NCI-H146 treated with DMSO at 0.1 percent for 48 hours (cell line): ENCODE data around the gene BACE1.

Experiments used
- DNase-seq: peaks from one replicate; lab custom pipeline; 2025; ENCODE audit not compliant: unreplicated experiment; lab: John Stamatoyannopoulos, UW

The BACE1 gene

DNA sequence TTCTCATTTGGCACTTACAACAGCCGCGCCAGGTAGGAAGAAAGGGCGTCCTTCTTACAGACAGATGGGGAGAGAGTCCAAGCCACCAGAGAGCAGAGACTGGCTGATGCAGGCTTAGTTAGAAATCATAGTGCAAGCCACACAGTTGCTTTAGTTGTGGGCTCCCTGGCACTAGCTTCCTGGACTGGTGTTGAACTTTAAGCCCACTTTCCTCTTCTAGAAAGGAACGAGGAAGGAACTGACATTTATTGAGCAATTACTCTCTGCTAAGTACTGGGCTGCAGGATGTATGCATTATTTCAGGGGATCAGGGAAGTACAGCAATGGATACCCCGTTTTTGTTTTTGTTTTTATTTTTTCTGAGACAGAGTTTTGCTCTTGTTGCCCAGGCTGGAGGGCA lies 3.0 kb downstream of the BACE1 start:
- no peak for DNase-seq

DNA sequence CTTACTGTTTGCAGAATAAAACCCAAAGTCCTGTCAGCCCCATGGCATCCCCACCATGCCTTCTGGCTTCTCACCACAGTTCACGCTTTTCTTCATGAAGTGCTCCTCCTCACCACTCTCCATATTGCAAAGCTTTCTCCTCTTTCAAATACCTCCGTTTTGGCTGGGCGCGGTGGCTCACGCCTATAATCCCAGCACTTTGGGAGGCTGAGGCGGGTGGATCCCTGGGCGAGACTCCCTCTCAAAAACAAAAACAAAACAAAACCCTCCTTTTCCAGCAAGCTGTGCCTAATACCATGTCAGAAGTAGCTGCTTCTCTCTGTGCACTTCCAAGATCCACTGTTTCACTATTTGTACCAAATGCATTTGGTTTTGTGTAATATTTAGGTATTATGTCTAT lies 6.7 kb downstream of the BACE1 start:
- DNase-seq, result no peak

DNA sequence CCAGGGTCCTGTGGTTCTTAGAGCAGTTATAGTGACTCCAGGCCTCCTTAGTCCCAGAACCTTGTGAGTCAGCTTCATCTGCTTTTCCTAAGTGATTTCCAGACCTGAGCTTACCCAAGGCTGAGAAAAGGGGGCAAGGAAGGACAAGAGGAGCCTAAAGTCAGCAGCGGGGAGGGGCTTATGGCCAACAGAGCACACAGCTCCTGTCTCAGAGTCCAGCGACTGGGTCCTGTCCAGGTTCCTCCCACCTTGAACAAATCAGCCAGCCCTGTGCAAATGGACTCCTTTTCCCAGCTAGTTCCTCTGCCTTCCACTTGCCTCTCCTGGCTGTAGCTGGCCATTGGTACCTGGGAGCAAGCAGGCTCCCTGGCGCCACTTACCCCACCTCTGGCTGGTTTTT lies 10.9 kb downstream of the BACE1 start:
- no peak for DNase-seq

DNA sequence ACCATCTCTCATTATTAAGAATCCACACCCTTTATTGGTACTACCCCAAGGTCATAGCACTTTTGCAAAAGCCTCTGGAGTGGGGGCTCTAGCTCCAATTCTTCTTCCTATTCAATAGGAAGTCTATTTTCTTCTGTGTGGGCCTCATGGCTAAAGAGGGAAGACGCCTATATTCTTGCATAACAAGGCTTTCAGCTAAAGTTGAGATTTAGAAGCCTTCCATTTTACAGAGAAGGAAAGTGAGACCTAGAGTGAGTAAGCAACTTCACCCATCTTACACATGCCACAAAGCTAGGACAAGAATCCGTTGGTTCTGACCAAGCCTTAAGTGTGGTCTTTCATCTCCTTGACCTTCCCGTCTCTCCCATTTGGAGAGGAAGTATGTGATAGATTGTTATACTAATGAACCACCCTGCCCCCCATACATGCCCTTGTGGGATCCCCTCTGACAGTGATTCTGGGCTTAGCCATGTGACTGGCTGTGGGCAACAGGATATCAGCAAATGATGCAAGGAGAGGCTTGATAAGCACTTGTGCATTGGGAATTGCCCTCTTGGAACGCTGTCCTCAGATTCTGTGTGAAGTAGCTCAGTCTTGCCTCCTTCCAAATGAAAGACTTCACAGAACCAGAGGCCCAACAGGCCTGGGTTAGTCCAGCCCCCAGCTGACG lies 12.3 kb downstream of the BACE1 start:
- DNase-seq, result no peak

DNA sequence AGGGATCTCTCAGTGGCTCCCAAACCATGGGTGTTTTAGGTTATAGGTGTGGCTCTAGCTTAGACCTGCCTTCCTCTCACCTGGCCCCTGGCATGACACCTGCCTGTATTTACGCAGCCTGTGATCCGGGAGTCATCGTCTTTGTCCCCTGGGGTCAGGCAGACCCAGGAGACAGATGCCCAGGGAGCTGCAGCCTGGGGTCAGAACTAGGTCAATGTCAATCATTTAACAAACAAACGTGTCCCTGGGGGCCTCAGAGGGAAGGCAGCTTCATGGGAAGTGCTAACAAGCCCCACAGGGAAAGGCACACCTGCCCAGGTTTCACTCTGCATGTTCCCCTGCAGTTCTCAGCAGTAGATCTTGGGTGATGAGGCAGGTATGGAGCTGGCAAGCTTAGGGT lies 13.0 kb downstream of the BACE1 start:
- peak; percentile 94 for DNase-seq

DNA sequence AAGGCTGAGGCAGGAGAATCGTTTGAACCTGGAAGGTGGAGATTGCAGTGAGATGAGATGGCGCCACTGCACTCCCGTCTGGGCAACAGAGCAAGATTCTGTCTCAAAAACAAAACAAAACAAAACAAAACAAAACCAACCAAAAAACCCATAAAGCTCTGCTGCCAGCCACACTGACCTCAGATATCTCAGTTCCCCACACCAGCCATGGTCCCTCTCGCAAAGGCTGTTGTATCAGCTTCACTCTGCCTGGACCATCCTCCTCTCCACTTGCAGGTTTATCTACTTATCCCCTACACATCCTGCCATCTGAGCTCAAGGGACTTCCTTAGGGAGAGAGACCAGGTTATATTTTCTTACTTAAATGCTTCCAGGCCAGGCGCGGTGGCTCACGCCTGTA lies 13.8 kb downstream of the BACE1 start:
- DNase-seq, result no peak

DNA sequence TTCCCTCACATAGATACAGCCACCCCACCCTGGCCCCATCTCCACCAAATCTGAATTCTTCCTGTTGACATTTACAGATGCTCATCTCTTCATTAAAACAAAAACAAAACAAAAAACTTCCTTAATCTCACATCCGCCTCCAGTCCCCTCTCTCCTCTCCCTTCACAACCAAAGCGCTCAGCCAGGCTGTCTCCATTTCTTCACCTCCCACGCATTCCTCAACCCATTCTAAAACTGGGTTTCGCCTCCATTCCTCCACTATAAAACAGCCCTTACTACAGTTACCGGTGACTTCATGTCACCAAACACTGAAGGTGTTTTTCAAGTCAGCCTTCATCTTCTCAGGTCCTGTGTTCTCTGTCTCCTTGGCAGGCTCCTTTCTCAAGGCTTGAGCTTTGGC lies 15.3 kb downstream of the BACE1 start:
- DNase-seq, result no peak

DNA sequence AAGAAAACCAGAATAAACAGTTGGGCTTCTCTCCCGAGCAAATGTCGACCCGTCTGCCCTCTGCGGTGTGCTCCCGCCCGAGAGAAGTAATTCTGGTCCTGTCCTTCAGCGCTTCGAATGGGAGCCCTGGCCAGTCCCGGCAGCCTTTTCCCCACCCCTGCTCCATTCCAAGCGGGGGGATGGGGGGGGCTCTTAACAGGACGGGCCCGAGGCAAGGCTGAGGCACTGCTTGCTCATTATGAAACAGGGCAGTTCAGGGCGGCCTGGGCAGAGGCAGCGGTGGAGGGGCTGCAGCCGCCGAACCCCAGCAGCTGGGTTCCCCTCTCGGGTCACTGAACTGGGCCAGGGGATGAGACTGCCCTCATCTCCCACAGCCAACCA lies 15.8 kb downstream of the BACE1 start:
- DNase-seq, result no peak

DNA sequence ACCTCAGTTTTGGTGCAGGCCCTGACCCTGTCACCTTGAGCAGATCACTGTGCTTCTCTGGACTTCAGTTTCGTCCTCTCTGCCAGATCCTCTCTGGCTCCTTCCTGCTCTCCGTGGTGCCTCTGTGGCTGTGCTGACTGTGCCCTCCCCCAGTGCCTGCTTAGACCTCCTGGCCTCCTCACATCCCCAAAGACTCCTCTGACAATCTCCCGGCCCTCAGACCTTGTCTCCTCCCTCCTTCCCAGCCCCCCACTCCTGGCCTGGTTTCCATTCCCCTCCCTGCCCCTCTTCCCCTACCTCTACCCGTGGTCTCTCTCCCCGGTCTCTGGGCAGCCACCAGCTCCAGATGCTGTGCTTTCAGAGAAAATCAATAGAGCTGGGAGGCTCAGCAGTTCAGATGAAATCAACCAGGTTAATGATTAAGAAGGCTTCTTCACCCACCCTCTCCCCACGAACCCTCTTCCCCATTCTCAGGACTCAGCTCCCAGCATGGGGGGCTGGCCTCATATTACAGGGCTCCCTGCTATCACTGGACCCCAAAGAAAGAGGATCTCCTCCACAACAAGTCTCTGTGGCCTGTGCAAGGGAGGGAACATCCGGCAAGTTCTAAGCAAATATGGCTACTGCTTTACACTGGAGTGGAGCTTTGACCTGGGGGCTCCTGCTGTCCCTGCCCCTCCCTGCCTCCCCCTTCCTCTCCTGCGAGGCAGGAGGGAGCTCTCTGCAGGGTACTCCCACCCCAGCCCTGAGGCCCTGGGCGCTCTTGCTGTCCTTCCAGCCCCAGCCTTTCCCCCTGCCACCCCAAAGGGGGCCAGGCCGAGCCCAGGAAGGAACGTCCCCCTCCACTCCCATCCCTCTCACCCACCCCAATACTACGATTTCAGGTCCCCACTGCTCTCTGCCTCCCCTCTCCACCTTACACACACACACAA lies 16.4 kb downstream of the BACE1 start:
- DNase-seq, result no peak

DNA sequence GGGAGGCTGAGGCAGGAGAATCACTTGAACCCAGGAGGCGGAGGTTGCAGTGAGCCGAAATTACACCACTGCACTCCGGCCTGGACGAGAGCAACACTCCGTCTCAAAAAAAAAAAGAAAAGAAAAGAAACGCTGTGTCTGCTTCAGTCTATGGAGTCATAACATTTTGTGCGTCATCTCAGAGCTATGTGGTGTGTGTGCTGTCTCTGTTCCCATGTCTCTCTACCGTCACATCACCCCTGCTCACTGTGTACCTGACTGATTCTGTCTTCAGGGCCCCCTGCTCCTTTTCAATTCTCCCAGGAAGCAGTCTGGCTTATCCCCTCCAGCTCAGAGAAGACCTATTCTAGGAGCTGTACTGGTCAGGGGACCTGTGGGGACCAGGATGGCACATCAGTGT lies 17.9 kb downstream of the BACE1 start:
- DNase-seq, result no peak

DNA sequence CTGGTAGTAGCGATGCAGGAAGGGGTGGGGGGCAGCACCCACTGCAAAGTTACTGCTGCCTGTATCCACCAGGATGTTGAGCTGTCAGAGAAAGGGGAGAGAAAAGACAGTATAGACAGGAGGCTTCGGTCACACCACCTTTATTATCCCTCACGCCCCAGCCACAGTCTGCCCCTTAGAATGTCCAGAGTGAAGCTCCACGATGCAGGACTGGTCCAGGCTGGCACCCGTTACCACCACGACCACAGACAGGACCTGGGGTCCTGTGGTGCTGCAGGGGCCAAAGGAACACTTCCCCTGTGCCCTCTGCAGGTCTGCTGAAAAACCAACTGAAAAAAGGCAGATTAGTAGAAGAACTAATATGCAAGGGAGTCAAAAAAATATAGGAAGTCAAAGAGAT lies 19.2 kb downstream of the BACE1 start:
- DNase-seq, result no peak

DNA sequence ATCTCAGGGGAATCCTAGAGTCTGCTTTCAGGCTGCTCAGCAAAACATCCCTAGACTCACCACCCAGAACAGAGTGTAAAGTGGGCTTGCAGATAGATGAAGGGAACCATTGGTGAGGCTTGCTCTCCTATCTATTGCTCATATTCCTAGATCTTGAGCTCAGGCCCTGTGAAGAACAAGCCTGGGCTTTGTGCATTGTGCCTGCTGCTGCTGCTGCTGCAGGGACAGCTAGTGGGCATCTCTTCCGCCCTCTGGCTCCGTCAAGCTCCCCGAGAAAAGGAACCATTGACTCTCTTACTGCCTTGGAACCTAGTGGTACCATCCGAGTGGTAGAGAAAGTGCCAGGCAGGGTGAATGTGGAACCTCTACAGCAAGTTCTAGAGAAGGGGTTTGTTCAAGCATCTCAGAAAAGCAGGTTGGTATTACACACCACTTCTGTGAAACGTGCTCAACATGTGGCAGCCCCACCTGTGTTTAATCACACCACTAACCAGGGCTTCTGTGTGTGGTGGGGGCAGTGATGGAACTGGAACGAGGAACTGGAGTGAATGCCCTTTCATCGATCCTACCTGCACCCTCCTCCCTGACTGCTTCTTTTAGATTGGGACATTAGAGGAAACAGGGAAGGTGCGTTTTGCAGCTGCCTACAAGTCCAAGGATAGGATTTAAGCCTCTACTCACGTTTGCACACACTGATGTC lies 20.5 kb downstream of the BACE1 start:
- DNase-seq, result no peak

DNA sequence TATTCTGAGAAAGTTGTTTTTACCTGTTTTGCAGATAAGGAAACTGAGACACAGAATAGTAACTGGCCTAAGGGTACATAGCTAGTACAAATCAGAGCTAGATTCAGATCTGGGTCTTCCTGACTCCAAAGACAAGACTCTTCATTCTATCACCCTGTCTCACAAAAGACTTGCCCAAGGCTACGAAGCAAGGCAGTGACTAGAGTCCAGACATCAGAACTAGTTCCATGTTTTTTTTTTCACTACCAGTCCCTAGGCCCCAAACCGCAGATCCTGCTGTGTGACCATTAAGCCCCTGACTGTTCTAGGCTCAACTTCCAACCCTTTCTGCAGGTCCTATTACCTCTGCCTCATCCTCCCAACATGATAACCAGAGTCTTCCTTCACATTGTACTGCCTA lies 23.4 kb downstream of the BACE1 start:
- DNase-seq, result no peak

DNA sequence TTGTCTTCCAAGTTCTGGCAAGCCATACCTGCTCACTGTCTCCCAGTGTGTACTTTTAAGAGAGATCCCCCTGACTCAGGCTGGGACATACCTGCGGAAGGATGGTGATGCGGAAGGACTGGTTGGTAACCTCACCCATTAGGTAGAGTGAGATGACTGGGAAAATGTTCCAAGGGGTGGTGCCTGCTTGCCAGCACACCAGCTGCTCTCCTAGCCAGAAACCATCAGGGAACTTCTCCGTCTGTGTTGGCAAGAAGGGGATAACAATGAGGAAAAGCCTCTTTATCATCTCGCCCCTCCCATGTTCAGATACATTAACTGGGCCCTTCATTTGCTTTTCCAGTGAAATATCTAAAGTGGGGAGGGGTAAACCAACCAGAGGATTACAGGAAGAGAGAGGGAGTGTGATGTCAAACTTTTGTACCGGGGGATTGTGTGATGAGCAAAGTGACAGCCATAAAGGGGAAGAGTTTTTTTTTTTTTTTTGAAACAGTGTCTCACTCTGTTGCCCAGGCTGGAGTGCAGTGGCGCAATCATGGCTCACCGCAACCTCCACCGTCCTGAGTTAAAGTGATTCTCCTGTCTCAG lies 25.2 kb downstream of the BACE1 start, which contains the start of gene BACE1-AS:
Gene BACE1-AS, plus strand, starts transcription at position 538 of the 588 bp plus-strand sequence.
- DNase-seq, result no peak

DNA sequence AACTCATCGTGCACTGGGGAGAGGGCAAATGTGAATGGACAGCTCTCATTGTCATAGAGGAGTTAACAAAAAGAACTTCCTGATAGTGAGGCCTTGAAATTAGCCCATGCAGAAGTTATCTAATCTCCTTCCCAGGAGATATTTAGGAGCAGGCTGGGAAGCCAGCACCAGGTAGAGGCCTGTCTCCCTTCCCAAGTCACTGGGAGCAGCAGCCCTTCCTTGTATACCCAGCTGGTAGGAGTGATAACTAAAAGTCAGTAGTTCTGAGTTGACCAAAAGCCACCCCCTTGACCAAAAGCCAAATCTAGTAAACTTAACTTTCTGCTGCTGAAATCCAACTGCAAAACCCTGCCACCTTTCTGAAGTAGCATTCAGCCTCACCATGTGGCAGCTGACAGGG lies 26.3 kb downstream of the BACE1 start:
- no peak for DNase-seq

DNA sequence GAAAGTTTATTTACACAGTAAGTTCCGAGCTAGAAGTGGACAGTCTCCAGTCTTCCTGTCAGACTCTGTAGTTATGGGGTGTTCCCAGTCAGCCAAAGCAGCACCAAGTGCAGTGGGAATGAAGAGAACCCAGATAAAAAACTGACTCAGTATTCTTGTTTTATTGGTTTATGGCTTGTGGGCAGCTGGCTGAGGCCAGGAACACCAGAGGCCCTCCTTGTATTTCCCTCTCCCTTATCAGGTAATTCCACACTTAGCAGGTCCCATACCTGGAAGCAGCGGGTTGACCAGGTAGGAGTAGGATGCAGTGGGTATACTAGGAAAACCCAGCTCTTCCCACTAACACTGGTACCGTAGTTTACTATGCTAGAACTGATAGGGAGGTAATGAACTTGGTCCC lies 28.4 kb downstream of the BACE1 start:
- DNase-seq, result no peak

DNA sequence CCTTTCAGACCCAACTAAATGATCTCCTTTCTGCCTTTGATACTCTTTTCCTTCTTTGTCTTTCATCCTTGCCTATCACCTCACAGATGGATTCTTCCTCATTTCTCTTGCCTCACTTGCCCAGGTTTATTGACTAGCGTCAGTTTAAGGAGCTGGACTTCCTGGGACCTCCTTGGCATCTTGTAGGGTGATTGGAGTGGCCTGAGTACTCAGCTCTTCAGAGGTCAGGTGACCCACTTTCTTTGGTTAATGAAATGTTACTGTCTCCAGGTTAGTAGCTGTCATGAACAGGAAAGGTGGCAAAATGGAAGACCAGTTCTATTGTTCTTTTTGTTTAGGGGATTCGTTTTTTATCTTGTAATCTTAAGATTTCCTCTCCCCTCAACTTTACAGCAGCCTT lies 29.5 kb downstream of the BACE1 start:
- DNase-seq, result no peak

DNA sequence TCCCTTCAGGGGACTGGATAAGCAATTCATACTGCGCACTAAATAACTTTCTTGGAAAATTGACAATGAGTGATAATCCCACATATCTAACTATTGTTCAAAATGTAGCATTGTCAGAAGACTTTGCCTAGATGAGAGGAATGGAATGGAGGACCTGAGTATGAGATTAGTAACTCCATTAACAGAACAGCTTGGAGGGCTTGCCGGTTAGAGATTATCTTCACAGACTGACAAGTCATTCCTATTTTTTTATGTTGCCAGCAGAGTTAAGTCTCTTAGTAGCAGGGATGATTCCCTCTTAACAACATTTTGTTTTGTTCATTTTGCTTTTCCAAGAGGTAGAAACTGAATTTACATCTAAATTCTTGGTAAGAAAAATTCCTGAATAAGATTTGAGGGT lies 32.0 kb downstream of the BACE1 start:
- DNase-seq, result no peak

DNA sequence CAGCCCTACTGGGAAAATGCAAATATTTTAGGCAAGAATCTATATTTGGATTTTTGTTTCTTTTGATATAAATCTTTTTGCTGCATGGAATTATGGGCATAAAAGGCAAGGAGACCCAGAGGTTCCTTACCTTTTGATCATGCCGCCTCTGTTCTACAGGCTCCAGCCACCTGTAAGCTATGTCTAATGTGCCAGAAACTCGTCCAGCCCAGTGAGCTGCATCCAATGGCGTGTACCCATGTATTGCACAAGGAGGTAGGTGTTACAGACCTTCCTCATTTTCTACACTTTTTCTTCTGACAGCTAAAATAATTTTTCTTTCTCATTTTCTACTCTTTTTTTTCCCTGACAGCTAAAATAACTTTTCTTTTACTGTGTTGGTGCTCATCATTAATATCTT lies 33.1 kb downstream of the BACE1 start:
- no peak for DNase-seq

DNA sequence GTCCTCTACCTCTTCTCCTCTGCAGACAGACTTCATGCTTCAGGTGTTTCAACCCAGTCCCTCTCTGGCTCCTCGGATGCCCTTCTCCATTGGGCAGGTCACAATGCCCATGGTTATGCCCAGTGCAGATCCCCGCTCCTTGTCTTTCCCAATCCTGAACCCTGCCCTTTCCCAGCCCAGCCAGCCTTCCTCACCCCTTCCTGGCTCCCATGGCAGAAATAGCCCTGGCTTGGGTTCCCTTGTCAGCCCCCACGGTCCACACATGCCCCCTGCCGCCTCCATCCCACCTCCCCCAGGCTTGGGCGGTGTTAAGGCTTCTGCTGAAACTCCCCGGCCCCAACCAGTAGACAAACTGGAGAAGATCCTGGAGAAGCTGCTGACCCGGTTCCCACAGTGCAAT lies 34.2 kb downstream of the BACE1 start:
- no peak for DNase-seq

DNA sequence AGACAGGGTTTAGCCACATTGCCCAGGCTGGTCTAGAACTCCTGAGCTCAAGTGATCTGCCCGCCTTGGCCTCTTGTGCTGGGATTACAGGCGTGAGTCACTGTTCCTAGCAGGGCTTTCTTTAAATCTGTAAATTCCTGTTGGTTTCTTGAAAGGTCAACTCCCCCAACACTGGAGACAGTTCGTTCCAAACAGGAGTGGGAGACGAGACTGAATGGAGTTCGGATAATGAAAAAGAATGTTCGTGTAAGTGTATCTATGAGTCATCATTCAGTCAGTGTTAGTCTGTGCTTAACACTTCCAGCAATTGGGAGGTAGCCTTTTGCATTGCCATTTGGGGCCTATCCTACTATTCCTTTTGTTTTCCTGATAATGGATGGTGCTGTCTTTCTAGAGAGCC lies 34.9 kb downstream of the BACE1 start:
- DNase-seq, result no peak
